ENCODE results near the gene MRPL38. TPM values are rescaled to one million over a fixed set of nuclear protein-coding genes. Genes with fewer than 3 reads are reported as not detected.

The MRPL38 gene
- total RNA-seq, 2 donors from 2014 or later = 47.7 to 77.8 TPM

GRCh38 chr17:75922173-75922961 lies 17.7 kb upstream of the MRPL38 start:
- WGBS, 2 donors = 90 to 91% methylated on average over 17 to 18 of the region's 18 CpGs
- no peak for TF ChIP-seq CTCF (IDR thresholded peaks at IDR 0.05)
- no peak for TF ChIP-seq POLR2A (IDR thresholded peaks at IDR 0.05)
- intact Hi-C loops (cut with DNase I) = no loop called here
- ATAC-seq = no peak
- H3K36me3 ChIP-seq (replicated peaks in 1 of 2; ENCODE audit: insufficient read depth in 1 of 2, low read depth in 2 of 2) = no peaks in the 10 kb centered on the region
- no peaks in the 10 kb centered on the region for H3K9me3 ChIP-seq
- H3K4me3 ChIP-seq = no peak overlapping the region
- H3K4me1 ChIP-seq = no peaks in the 10 kb centered on the region
- no peaks in the 10 kb centered on the region for H3K27me3 ChIP-seq
- H3K27ac ChIP-seq = no peak overlapping the region
- no peak for DNase-seq

- 89 to 95% methylated on average over 9 to 15 of the region's 15 CpGs for WGBS, 2 donors
- no peak for DNase-seq
Observed at GRCh38 chr17:75921596-75921995, 16.9 kb upstream of the MRPL38 start.

GRCh38 chr17:75920045-75920560 lies 15.4 kb upstream of the MRPL38 start:
- TF ChIP-seq POLR2A (IDR thresholded peaks at IDR 0.05) (no peak), CTCF (IDR thresholded peaks at IDR 0.05) (no peak)
- intact Hi-C loops (cut with DNase I) = no loop called here
- no peaks in the 10 kb centered on the region for H3K36me3 ChIP-seq (replicated peaks in 1 of 2; ENCODE audit: insufficient read depth in 1 of 2, low read depth in 2 of 2)
- no peak for ATAC-seq
- no peak for DNase-seq
- no peaks in the 10 kb centered on the region for H3K9me3 ChIP-seq
- H3K27ac ChIP-seq = no peak overlapping the region
- 83 to 93% methylated on average over 3 to 11 of the region's 11 CpGs for WGBS, 2 donors
- H3K27me3 ChIP-seq = no peaks in the 10 kb centered on the region
- no peak overlapping the region for H3K4me3 ChIP-seq
- H3K4me1 ChIP-seq = no peaks in the 10 kb centered on the region

More at GRCh38 chr17:75921596-75921995, 16.9 kb upstream of the MRPL38 start:
- no peak for TF ChIP-seq POLR2A (IDR thresholded peaks at IDR 0.05)
- TF ChIP-seq CTCF (IDR thresholded peaks at IDR 0.05) = no peak
- Histone ChIP-seq H3K36me3 (replicated peaks in 1 of 2; ENCODE audit: insufficient read depth in 1 of 2, low read depth in 2 of 2) (no peaks in the 10 kb centered on the region), H3K27ac (no peak overlapping the region), H3K4me3 (no peak overlapping the region), H3K27me3 (no peaks in the 10 kb centered on the region), H3K9me3 (no peaks in the 10 kb centered on the region), H3K4me1 (no peaks in the 10 kb centered on the region)
- intact Hi-C loops (cut with DNase I) = no loop called here
- ATAC-seq = no peak

- Histone ChIP-seq H3K4me1 (no peaks in the 10 kb centered on the region), H3K27me3 (no peaks in the 10 kb centered on the region), H3K9me3 (no peaks in the 10 kb centered on the region), H3K4me3 (no peak overlapping the region), H3K27ac (no peak overlapping the region), H3K36me3 (replicated peaks in 1 of 2; ENCODE audit: insufficient read depth in 1 of 2, low read depth in 2 of 2) (no peaks in the 10 kb centered on the region)
- no peak for DNase-seq
- intact Hi-C loops (cut with DNase I) = loop anchor here (10.0 kb wide), 1 partner anchor 375 kb away; no protein-coding TSS in a partner anchor
- TF ChIP-seq POLR2A (IDR thresholded peaks at IDR 0.05) (no peak), CTCF (IDR thresholded peaks at IDR 0.05) (no peak)
- no peak for ATAC-seq
- 95% methylated on average over 16 to 21 of the region's 22 CpGs for WGBS, 2 donors
Observed at GRCh38 chr17:75919611-75920010, 14.9 kb upstream of the MRPL38 start.
